ENCODE data around the gene BACH2. TPM values are rescaled to one million over a fixed set of nuclear protein-coding genes. Genes with fewer than 3 reads are reported as not detected.
A peak's percentile ranks its signal among the peaks of the same experiment; 100 is the strongest.

The BACH2 gene
- polyA plus RNA-seq, 1 donor from 2014 or later, result 45.5 TPM

DNA sequence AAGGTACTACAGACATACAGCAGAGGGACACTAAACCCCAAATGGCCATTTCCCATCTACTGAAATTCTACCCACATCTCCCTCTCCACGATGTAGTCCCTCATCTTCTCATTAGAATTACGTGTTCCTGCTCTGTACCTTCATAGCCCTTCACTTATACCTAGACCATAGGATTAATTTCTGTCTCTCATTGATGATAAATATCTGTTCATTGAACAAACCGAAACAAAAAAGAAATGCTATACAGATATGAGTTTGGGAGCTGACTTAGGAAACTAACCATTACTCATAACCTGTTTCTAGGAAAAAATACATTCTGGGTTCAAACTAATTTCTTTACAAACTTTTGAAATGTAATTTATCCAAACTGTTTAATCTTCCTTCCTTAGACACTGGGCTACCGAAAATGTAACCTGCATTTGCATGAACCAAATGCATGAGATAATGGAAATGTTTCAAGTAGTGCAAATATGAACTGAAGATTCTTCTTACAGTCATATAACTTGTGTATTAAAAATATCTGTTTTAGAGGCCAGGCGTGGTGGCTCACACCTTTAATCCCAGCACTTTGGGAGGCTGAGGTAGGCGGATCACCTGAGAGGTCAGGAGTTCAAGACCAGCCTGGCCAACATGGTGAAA lies 317.0 kb downstream of the BACH2 start:
- Histone ChIP-seq H3K4me2 (ENCODE audit: low read length) (peak overlapping the region; percentile 56), H3K27me3 (ENCODE audit: insufficient read depth, low read depth, low read length) (no peaks in the 10 kb centered on the region), H3K4me3 (ENCODE audit: low read length) (peak overlapping the region; percentile 56), H3K79me2 (replicated peaks; ENCODE audit: insufficient read depth, low read length) (peaks cover 13% of the 10 kb centered on the region), H3F3A (ENCODE audit: insufficient read depth, low read length, poor library complexity, severe bottlenecking) (peaks cover 24% of the 10 kb centered on the region), H3K9me2 (ENCODE audit: insufficient read depth, low read length) (no peaks in the 10 kb centered on the region), H4K20me1 (ENCODE audit: insufficient read depth) (no peaks in the 10 kb centered on the region), H3K9ac (ENCODE audit: low read length) (peak overlapping the region; percentile 61), H3K9me3 (ENCODE audit: low read length) (no peaks in the 10 kb centered on the region), H3K27ac (ENCODE audit: low read length) (peak overlapping the region; percentile 93), H3K36me3 (ENCODE audit: insufficient read depth, low read length) (no peaks in the 10 kb centered on the region), H2AFZ (ENCODE audit: low read depth, low read length) (no peak overlapping the region)
- TF ChIP-seq, protein P1, sequence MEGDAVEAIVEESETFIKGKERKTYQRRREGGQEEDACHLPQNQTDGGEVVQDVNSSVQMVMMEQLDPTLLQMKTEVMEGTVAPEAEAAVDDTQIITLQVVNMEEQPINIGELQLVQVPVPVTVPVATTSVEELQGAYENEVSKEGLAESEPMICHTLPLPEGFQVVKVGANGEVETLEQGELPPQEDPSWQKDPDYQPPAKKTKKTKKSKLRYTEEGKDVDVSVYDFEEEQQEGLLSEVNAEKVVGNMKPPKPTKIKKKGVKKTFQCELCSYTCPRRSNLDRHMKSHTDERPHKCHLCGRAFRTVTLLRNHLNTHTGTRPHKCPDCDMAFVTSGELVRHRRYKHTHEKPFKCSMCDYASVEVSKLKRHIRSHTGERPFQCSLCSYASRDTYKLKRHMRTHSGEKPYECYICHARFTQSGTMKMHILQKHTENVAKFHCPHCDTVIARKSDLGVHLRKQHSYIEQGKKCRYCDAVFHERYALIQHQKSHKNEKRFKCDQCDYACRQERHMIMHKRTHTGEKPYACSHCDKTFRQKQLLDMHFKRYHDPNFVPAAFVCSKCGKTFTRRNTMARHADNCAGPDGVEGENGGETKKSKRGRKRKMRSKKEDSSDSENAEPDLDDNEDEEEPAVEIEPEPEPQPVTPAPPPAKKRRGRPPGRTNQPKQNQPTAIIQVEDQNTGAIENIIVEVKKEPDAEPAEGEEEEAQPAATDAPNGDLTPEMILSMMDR (IDR thresholded peaks at IDR 0.05; ENCODE audit: poor library complexity, severe bottlenecking), result no peak
- TF ChIP-seq EZH2 (IDR thresholded peaks at IDR 0.05; ENCODE audit: borderline replicate concordance, insufficient read depth, low read length, poor library complexity, severe bottlenecking) (no peak), POLR2AphosphoS5 (IDR thresholded peaks at IDR 0.05) (no peak), RAD21 (conservative IDR thresholded peaks at IDR 0.05) (no peak)

DNA sequence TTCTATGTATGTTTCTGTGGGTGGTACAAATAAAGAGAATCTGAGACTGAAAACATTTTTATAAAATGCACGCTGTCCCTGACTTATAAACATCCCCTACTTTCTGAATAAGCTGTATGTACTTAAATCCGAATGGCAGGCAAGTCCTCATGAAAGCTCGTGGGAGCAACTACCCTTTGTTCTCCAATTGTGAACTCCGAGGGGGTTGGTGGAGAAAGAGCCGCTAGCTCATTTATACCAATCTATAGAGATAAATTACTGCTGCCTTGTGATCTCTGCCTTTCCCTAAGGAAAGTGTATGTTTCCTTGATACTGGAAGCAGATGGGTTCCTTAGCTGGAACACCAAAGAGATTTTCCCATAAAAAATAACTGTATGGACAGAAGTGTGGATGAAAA lies 317.9 kb downstream of the BACH2 start:
- no peaks in the 10 kb centered on the region for H4K20me1 ChIP-seq (ENCODE audit: insufficient read depth)
- no peaks in the 10 kb centered on the region for H3K9me3 ChIP-seq (ENCODE audit: low read length)
- H3K27me3 ChIP-seq (ENCODE audit: insufficient read depth, low read depth, low read length), result no peaks in the 10 kb centered on the region
- TF ChIP-seq, protein P1 (IDR thresholded peaks at IDR 0.05; ENCODE audit: poor library complexity, severe bottlenecking), result no peak
- TF ChIP-seq POLR2AphosphoS5 (IDR thresholded peaks at IDR 0.05), result no peak
- no peak for TF ChIP-seq REST (IDR thresholded peaks at IDR 0.05; ENCODE audit: borderline replicate concordance)
- no peak for TF ChIP-seq EP300 (conservative IDR thresholded peaks at IDR 0.05; ENCODE audit: poor library complexity, severe bottlenecking)
- no peak for TF ChIP-seq TAF1 (IDR thresholded peaks at IDR 0.05; ENCODE audit: low read depth)
- TF ChIP-seq MXI1 (conservative IDR thresholded peaks at IDR 0.05; ENCODE audit: poor library complexity, severe bottlenecking), result no peak
- no peak for TF ChIP-seq RAD21 (conservative IDR thresholded peaks at IDR 0.05)
- no peak for TF ChIP-seq EZH2 (IDR thresholded peaks at IDR 0.05; ENCODE audit: borderline replicate concordance, insufficient read depth, low read length, poor library complexity, severe bottlenecking)
- TF ChIP-seq SMC3 (conservative IDR thresholded peaks at IDR 0.05; ENCODE audit: poor library complexity), result no peak
- H3K27ac ChIP-seq (ENCODE audit: low read length), result peak overlapping the region; percentile 93
- H3K36me3 ChIP-seq (ENCODE audit: insufficient read depth, low read length), result no peaks in the 10 kb centered on the region
- H3K4me2 ChIP-seq (ENCODE audit: low read length), result peak overlapping the region; percentile 56
- H3K4me3 ChIP-seq (ENCODE audit: low read length), result peak overlapping the region; percentile 56
- no peaks in the 10 kb centered on the region for H3K9me2 ChIP-seq (ENCODE audit: insufficient read depth, low read length)
- peak overlapping the region; percentile 61 for H3K9ac ChIP-seq (ENCODE audit: low read length)
- H3F3A ChIP-seq (ENCODE audit: insufficient read depth, low read length, poor library complexity, severe bottlenecking), result peaks cover 24% of the 10 kb centered on the region
- H2AFZ ChIP-seq (ENCODE audit: low read depth, low read length), result no peak overlapping the region
- peaks cover 13% of the 10 kb centered on the region for H3K79me2 ChIP-seq (replicated peaks; ENCODE audit: insufficient read depth, low read length)
